Smooth muscle cell (in vitro differentiated cells): Measurements from ENCODE around the gene PET100. TPM values are rescaled to one million over a fixed set of nuclear protein-coding genes. Genes with fewer than 3 reads are reported as not detected.

Experiments
- DNase-seq: peaks from one replicate; lab custom pipeline; 2025; ENCODE audit not compliant: unreplicated experiment; lab: John Stamatoyannopoulos, UW
- H2AFZ ChIP-seq: fragments of 200-600 bp; sonication (generic); 2 replicates; pipeline ENCODE4 v1.6.0; 2016; ENCODE audit warnings: antibody characterized with exemption, low read depth, mild to moderate bottlenecking
- H3F3A ChIP-seq: fragments of 200-600 bp; sonication (generic); 2 replicates; pipeline ENCODE4 v1.6.0; 2017; ENCODE audit warnings: antibody characterized with exemption, low read depth
- H3K27ac ChIP-seq: fragments of 200-600 bp; sonication (generic); 2 replicates; pipeline ENCODE4 v1.5.1; 2016; ENCODE audit warnings: low read depth, mild to moderate bottlenecking
- H3K27me3 ChIP-seq: fragments of 200-600 bp; sonication (generic); 2 replicates; pipeline ENCODE4 v1.6.1; 2016; ENCODE audit warnings: low read depth, mild to moderate bottlenecking
- H3K36me3 ChIP-seq: fragments of 200-600 bp; sonication (generic); 2 replicates; pipeline ENCODE4 v1.5.1; 2016; ENCODE audit warnings: low read depth
- H3K4me1 ChIP-seq: fragments of 200-600 bp; sonication (generic); 2 replicates; pipeline ENCODE4 v1.5.1; 2016; ENCODE audit warnings: low read depth
- H3K4me2 ChIP-seq: fragments of 200-600 bp; sonication (generic); 2 replicates; pipeline ENCODE4 v1.6.0; 2016; ENCODE audit warnings: mild to moderate bottlenecking
- H3K4me3 ChIP-seq: fragments of 200-600 bp; sonication (generic); 2 replicates; pipeline ENCODE4 v1.5.1; 2016; ENCODE audit warnings: mild to moderate bottlenecking
- H3K79me2 ChIP-seq: fragments of 200-600 bp; sonication (generic); 2 replicates; pipeline ENCODE4 v1.6.0; 2016; ENCODE audit warnings: low read depth, mild to moderate bottlenecking
- H3K9ac ChIP-seq: fragments of 200-600 bp; sonication (generic); 2 replicates; pipeline ENCODE4 v1.6.0; 2016; ENCODE audit warnings: low read depth
- H3K9me3 ChIP-seq: fragments of 200-600 bp; sonication (generic); replicated peaks from 2 replicates; pipeline ENCODE4 v1.5.1; 2016; ENCODE audit warnings: low read depth
- H4K20me1 ChIP-seq: fragments of 200-600 bp; sonication (generic); 2 replicates; pipeline ENCODE4 v1.6.0; 2016; ENCODE audit warnings: low read depth
- WGBS: methylation state at CpG from one replicate; pipeline ENCODE4 v1.1.7; 2016; ENCODE audit warnings: low lambda C conversion rate; 5-methylcytosine and 5-hydroxymethylcytosine counted together
- polyA plus RNA-seq: library from polyadenylated mRNA; unstranded; fragments of >200 nt; fragmentation: Nextera tagmentation; extraction: Ambion mirVana; gene quantifications from 2 replicates; pipeline ENCODE4 v1.2.1, GENCODE V29; 2016
- total RNA-seq: library from RNA; depleted of rRNA; stranded (reverse); fragments of >200 nt; gene quantifications from 2 replicates; pipeline ENCODE4 v1.2.3, GENCODE V29; 2014
- TF ChIP-seq, protein P1 (sequence below): fragments of 200-600 bp; sonication (generic); IDR thresholded peaks from 2 replicates; pipeline ENCODE4 v1.5.1; 2017; ENCODE audit warnings: borderline replicate concordance, mild to moderate bottlenecking, antibody characterized with exemption; ENCODE audit not compliant: insufficient read depth, poor library complexity, severe bottlenecking

Gene PET100
- total and polyA plus RNA-seq, 2 experiments from 2014 or later, result 22.1 to 354 TPM

DNA sequence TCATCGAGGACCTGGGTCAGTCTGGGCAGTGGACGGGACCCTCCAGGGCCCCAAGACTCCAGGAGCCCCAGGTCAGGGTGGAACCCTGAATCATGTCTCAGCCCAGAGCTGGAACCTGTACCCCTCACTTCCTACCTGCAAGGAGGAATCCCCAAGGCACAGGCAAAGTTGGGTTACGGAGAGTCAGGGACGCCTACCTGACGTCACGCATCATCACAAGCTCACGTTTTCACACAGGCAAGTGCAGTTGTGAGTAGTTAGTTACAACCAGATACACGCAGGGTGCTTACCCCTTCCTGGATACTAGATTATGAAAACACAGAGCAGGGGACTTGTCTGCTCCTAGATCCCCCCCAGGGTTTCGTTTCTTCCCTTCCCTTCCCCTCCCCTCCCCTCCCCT is 41.2 kb downstream of the PET100 start:
- H2AFZ ChIP-seq, result no peak overlapping the region
- no peaks in the 10 kb centered on the region for H3K36me3 ChIP-seq
- no peak overlapping the region for H3K4me2 ChIP-seq
- no peaks in the 10 kb centered on the region for H3K4me1 ChIP-seq
- H4K20me1 ChIP-seq, result no peaks in the 10 kb centered on the region
- no peak overlapping the region for H3K27ac ChIP-seq
- H3K9ac ChIP-seq, result no peak overlapping the region
- H3K4me3 ChIP-seq, result no peak overlapping the region
- no peaks in the 10 kb centered on the region for H3K79me2 ChIP-seq
- H3K27me3 ChIP-seq, result peaks cover 45% of the 10 kb centered on the region
- TF ChIP-seq, protein P1, sequence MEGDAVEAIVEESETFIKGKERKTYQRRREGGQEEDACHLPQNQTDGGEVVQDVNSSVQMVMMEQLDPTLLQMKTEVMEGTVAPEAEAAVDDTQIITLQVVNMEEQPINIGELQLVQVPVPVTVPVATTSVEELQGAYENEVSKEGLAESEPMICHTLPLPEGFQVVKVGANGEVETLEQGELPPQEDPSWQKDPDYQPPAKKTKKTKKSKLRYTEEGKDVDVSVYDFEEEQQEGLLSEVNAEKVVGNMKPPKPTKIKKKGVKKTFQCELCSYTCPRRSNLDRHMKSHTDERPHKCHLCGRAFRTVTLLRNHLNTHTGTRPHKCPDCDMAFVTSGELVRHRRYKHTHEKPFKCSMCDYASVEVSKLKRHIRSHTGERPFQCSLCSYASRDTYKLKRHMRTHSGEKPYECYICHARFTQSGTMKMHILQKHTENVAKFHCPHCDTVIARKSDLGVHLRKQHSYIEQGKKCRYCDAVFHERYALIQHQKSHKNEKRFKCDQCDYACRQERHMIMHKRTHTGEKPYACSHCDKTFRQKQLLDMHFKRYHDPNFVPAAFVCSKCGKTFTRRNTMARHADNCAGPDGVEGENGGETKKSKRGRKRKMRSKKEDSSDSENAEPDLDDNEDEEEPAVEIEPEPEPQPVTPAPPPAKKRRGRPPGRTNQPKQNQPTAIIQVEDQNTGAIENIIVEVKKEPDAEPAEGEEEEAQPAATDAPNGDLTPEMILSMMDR, result no peak
- no peaks in the 10 kb centered on the region for H3F3A ChIP-seq
- WGBS, result 41% methylated on average over 9 of the region's 9 CpGs
- no peaks in the 10 kb centered on the region for H3K9me3 ChIP-seq
- DNase-seq, result no peak

DNA sequence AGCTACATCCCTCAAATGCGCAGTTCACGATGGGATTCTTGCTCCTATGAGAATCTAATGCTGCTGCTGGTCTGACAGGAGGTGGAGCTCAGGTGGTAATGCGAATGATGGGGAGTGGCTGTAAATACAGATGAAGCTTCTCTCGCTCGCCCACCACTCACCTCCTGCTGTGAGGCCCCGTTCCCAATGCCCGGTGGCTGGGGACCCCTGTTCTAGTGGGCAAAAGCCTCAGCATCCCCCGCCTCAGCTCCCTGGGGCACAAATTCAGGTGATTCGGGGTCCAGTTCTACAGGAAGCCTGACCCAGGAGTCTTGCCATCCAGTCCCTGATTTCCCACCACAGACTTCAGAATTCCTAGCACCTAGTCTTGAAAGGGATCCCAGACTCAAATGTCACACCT is 42.9 kb downstream of the PET100 start:
- H3K79me2 ChIP-seq, result no peaks in the 10 kb centered on the region
- WGBS, result 55% methylated on average over 9 of the region's 9 CpGs
- H3K4me1 ChIP-seq, result no peaks in the 10 kb centered on the region
- H3K9me3 ChIP-seq, result no peaks in the 10 kb centered on the region
- H3K27ac ChIP-seq, result no peak overlapping the region
- H2AFZ ChIP-seq, result no peak overlapping the region
- H3K4me2 ChIP-seq, result no peak overlapping the region
- DNase-seq, result no peak
- peaks cover 55% of the 10 kb centered on the region for H3K27me3 ChIP-seq
- no peaks in the 10 kb centered on the region for H4K20me1 ChIP-seq
- H3K4me3 ChIP-seq, result no peak overlapping the region
- H3F3A ChIP-seq, result no peaks in the 10 kb centered on the region
- TF ChIP-seq, protein P1, result no peak
- H3K36me3 ChIP-seq, result no peaks in the 10 kb centered on the region
- no peak overlapping the region for H3K9ac ChIP-seq

DNA sequence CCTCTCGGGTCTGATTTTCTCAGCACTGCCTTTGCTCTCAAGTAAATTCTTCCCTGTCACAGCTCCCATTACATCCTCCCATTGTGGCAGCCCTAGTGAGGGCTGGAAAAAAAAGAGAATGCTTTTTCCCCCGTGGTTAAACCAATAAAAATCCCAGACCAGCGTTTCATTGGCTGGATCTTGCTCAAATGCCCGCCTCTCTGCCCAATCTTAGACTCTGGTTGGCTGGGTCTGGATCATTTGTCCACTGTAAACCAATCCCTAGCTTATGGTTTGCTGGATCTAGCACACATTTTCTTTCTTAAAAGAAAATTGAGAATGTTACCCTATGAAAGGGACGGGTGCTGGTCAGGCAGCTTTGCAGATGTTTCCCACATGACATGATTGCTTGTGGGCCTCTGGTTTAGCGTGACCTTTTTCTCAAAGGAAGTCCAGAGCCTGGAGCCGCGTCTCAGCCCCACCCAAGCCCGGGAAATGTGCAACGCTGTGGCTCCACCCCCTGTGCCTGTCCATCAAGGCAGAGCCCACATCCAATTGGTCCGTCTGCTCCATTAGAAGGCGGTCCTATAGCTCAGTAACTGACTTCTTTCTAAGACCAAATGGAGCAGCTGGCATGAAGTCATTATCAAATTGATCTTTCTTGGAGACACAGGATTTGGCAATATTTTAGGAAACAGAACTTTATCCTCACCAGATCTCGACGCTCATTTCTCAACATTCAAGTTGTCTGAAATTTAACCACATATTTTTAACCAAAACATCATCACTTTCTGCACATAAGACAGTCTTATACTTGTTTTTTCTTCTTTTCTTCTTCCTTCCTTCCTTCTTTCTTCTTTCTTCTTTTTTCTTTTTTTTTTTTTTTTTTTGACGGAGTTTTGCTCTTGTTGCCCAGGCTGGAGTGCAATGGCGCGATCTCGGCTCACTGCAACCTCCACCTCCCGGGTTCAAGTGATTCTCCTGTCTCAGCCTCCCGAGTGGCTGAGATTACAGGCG is 44.7 kb downstream of the PET100 start:
- Histone ChIP-seq H3K4me3 (no peak overlapping the region), H3K79me2 (no peaks in the 10 kb centered on the region), H4K20me1 (no peaks in the 10 kb centered on the region), H2AFZ (no peak overlapping the region), H3K4me2 (no peak overlapping the region), H3K9ac (no peak overlapping the region), H3K4me1 (no peaks in the 10 kb centered on the region), H3K27me3 (peaks cover 42% of the 10 kb centered on the region), H3F3A (no peaks in the 10 kb centered on the region), H3K9me3 (no peaks in the 10 kb centered on the region), H3K36me3 (no peaks in the 10 kb centered on the region), H3K27ac (no peak overlapping the region)
- TF ChIP-seq, protein P1, result no peak
- WGBS, result 46% methylated on average over 15 of the region's 21 CpGs
- DNase-seq, result no peak
